HG03520 (cell line): ENCODE data around the gene SCAPER.
"Not testable (repeated sequence)": the region's sequence is repeated elsewhere in the genome, so short reads cannot be mapped to it uniquely, and the experiment has no call there.

Source experiments
- ATAC-seq: cut with Tn5 transposase; IDR thresholded peaks from one replicate; pipeline ENCODE4 v1.9.1; 2021; ENCODE audit warnings: mild to moderate bottlenecking, moderate library complexity; ENCODE audit not compliant: unreplicated experiment

Gene SCAPER

DNA sequence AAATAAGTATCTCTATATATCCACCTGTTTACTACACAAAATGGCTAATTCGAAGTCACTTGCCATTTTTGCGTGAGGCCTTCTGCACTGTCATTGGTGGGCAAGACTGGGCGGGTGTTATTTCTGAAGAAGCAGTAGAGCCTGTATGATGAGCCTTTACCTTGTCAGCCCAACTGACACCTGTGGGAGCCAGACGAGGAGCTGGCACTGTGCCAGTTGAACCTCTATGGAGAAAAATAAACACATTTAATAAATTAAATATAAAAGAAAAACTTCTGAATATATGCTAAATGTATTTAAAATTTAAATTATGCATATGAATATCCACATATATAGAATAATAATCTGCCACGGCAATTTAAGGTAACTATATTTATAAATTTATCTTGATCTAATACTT is 109.9 kb downstream of the SCAPER start:
- ATAC-seq: no peak

DNA sequence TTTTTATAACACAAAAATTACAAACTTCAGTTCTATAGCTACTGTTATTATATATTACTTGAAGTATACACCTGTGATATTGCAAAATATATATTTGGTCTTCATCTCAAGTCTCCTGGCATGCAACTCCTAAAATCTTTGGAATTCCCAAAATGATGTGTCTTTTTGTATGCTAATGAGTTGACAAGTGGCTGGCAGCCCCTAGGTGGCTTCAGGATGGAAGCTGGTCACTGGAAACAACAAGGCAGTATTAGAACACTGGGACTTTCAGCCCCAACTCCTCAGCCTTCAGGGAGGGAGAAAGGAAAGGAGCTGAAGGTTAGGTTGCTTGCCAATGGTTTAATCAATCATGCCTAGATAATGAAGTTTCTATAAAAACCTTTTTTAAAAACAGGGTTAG is 112.0 kb downstream of the SCAPER start:
- no peak for ATAC-seq

DNA sequence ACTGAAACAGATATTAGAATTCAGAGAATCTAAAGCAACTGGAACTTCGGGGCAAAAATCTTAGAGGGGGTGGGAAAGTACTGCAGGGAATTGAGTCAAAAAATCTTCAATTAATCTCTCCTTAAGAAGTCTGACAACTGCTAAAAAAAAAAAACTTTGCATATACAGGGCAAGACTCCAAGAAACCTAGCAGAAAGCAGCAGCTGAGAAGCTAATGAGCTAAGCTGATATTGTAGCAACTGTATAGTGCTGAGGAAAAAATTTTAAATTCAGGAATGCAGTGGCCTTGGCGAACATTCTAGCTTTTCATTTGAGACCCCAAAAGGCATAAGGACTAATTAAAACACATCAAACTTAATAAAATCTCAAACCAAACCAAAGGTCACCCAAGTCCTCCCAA is 113.6 kb downstream of the SCAPER start:
- no peak for ATAC-seq

DNA sequence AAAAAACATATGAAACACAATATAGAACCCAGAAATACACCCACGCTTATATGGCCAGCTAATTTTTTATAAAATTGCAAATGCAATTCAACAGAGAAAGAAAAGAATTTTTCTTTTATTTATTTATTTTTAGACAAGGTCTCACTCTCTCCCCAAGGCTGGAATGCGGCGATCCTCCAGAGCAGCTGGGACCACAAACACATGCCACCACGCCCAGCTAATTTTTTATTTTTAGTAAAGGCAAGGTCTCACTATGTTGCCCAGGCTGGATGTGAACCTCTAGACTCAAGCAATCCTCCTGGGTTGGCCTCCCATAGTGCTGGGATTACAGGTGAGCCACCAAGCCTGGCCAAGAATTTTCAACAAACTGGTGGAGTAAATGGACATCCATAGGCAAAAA is 117.9 kb downstream of the SCAPER start:
- no peak for ATAC-seq

DNA sequence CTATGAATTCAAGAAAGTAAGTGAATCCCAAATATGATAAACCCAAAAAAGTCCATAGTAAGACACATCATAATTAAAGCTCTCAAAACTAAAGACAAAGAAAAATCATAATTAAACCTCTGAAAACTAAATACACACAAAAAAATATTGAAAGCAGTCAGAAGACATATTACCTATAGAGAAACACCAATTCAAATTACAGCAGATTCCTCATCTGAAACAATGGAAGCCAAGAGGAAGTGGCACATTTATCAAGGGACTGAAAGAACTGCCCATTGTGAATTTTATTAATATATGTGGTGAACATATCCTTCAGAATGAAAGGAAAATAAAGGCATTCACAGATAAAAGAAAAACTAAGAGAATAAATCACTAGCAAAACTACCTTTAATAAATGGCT is 128.2 kb downstream of the SCAPER start:
- no peak for ATAC-seq

DNA sequence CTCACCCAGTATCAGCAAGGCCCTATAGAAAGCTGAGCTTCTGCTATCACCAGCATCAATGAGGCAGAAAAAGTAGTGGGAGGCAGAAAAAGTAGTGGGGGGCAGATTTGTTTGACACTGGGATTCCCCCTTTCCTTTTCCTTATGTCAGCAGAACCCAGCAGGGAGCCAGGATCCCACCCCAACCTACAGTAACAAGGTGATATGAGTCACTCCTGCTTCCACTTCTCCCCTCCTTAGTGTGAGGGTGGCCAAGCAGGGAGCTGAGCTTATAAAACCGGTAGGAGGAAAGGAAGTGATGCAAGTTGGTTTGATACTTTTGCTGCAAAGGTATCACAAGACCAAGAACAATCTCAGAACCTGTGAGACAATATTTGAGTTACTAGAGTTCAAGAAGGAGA is 128.7 kb downstream of the SCAPER start:
- ATAC-seq: no peak

DNA sequence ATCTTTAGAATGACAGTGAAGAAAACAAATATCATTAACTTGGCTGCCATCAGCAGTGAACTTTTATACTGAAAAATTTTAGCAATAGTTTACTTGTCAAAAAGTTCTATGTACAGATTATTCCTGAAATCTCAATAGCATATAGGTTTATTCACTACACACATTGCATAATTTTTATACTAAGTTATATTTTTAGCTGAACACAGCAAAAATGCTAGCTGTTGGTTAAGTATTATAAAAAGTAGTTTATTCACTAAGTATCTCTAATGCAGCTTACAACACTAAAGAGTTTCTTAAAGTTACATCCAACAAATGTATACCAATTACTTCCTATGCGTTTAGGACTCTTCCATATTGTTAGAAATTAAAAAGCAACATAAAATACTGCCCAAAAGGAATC is 131.9 kb downstream of the SCAPER start:
- ATAC-seq: no peak

DNA sequence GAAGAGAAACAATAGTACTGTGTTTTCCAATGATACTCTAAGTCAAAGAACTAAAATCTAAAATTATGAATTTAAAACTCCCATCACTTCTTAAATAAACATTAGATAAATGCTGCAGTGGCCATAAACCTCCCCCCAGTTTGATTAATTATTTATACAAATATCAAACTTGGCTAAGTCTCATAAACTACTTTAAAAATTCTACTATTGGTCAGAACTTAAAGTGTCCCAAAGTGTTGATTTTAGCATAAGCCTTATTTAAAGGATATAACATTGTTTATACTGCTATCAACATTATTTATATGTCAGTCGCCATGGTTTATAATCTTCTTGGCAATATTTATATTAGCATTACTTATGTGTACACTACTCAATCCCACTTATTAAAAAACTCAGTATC is 132.4 kb downstream of the SCAPER start:
- no peak for ATAC-seq

DNA sequence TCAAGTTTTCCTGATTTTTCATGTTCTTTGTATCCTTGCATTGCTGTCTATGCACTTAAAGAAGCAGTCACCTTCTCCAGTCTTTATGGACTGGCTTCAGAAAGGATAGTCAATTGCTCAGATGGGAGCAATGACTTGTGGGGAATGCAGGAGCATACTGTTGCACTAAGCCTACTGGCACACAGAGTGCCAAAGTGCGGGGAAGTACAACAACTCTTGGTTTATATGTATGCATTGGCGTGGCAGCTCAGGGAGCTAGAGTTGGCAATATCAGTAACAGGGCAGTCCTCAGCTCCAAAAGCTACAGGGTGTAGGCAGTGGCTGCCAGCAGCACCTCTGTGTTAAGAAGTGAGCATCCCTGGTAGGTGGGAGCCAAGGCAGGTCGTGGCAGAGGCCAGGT is 141.1 kb downstream of the SCAPER start:
- no peak for ATAC-seq

DNA sequence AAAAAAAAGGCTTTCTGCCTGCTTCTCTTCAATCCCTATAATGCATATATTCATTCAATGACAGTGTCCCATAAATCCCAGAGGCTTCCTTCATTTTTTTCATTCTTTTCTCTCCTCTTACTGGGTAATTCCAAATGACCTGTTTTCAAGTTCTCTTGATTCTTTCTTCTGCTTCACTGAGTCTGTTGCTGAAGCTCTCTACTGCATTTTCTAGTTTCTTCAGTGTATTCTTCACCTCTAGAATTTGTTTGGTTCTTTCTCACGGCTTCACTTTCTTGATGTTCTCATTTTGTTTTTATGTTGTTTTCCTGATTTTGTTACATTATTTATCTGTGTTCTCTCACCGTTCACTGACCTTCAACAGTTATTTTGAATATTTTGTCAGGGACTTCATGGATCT is 141.6 kb downstream of the SCAPER start:
- no peak for ATAC-seq

DNA sequence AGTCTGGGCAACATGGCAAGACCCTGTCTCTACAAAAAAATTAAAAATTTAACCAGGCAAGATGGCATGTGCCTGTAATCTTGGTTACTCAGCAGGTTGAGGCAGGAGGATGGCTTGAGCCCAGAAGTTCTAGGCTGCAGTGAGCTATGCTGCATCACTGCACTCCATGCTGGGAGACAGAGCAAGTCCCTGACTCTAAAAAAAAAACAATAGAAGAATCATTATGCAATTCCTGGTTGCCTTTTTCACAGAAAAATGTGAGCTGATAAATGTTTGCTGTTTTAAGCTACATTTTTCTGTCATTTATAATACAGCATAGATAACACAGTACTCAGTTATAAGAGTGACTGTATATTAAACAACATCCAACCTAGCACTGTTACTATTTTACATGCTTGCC is 148.8 kb downstream of the SCAPER start:
- ATAC-seq: no peak

DNA sequence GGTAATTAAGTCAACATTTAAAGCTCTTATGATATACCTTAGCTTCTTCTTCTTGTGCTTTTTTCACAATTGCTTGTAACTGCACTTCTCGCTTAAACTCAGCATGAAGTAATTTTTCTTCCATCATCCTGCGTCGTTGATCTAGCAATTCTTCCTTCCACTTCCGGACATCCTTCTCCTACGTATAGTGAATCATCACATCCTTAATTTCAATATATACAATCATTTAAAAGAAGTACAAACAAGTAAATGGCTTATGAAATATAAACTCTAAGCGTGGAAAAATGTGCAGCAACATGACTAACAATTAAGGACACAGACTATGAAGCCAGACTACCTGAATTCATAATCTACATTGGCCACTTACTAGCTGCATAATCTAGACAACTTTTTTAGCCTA is 151.4 kb downstream of the SCAPER start:
- ATAC-seq: no peak

DNA sequence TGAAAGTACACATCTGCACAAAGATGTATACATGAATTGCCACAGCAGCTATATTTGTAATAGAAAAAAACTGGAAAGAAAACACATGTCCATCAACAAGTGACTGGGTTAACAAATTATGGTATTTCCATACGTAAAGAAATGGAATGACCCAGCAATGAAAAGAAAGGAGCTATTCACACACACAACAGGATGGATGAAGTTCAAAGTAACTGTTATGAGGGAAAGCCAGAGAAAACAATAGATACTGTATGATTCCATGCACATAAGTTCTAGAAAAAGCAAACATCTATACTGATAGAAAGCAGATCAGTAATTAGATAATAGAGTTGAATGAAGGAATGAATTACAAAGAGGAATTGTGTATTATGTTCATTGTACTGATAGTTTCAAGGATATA is 152.0 kb downstream of the SCAPER start:
- ATAC-seq: no peak

DNA sequence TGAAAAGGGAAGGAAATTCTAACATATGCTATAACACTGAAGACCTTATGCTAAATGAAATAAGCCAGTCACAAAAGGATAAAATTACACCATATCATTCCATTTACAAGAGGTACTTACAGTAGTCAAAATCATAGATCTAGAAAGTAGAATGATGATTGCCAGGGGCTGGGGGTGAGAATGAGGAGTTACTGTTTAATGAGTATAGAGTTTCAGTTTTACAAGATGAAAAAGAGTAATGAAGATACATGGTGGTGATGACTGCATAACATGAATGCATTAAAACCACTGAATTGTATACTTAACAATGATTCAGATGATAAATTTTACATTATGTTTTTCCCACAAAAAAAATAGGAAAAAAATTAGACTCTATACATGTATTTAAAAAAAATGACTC is 152.6 kb downstream of the SCAPER start:
- ATAC-seq: no peak

DNA sequence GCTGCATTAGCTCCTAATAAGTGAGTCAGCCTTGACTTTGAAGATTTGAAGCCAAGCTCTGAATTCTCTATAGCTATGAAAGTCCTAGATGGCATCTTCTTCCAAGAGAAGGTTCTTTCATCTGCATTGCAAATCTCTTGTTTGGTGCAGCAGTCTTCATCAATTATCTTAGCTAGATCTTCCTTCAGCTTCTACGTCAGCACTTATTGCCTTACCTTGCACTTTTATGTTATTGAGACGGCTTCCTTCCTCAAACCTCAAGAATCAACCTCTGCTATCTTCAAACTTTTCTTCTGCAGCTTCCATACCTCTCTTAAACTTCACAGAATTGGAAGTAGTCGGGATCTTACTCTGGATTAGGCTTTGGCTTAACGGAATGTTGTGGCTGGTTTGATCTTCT is 167.6 kb downstream of the SCAPER start:
- ATAC-seq: no peak

DNA sequence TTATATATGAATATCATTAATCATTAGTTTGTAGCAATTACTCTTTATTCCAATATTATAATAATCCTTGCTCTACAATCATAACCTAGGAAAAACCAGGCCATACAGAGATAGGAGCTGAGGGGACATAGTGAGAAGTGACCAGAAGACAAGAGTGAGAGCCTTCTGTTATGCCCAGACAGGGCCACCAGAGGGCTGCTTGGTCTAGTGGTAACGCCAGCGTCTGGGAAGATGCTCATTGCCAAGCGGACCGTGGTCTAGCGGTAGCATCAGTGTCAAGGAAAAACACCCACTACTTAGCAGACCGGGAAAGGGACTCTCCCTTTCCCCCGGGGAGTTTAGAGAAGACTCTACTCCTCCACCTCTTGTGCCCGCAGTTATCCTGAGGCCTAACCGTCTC is 172.8 kb downstream of the SCAPER start:
- not testable (repeated sequence) for ATAC-seq

DNA sequence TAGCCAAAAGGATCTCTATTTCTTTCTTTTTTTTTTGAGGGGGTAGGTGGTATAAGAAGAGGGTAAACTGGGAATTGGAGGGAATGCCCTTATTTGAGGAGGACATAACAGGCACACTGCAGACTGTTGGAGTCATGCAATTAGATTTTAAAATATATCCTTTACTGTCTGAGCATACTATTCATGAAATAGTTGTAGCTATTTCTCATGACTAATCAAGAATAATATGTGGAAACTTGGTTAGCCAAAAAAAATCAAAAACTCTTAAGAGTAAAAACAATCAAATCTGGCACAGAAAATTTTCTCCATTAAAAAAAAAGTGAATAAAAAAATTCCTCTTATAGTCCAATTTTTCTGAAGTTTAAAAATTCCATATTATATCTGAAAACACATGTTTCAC is 174.9 kb downstream of the SCAPER start:
- ATAC-seq: no peak

DNA sequence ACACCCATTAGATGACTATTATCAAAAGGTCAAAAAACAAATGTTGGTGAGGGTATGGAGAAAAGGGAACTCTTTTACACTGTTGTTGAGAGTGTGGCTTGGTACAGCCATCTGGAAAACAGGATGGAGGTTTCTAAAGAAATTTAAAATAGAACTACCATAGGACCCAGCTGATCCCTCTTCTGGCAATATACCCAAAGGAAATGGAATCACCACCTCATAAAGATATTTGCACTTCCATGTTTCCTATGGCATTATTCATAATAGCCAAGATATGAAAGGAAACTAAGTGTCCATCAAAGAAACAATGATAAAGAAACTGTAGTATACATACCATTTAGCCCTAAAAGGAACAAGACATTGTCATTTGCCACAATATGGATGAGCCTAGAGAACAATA is 186.3 kb downstream of the SCAPER start:
- no peak for ATAC-seq

DNA sequence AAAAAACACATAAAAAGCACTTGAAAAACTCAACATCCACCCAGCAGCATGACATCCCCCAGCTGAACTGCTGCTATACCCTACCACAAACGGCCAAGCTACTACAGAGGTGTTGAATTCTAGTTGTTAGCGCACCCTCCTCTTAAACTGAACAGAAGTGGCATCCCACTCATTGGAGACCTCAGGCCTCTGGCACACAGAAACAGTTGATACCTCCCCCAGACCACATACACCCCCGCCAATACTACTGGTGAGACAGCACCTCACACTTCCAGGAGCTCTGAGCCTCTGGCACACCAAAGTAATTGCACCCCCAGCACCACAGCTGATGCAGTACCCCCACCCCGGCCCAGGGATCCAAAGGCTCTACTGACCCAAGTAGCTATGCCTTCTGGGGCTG is 190.2 kb downstream of the SCAPER start:
- ATAC-seq: no peak

DNA sequence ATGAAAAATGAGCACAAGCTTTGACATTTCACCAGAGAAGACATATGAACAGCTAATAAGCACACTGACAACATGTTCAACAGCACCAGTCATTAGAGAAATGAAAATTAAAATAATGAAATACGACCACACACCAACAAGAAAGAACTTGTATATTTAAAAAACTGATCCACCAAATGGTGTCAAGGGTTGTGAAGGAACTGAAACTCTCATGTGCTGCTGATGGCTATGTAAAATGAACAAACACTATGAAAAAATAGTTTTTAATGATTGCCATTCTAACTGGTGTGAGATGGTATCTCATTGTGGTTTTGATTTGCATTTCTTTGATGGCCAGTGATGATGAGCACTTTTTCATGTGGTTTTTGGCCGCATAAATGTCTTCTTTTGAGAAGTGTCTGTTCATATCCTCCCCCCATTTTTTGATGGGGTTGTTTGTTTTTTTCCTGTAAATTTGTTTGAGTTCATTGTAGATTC is 193.8 kb downstream of the SCAPER start:
- ATAC-seq: no peak

DNA sequence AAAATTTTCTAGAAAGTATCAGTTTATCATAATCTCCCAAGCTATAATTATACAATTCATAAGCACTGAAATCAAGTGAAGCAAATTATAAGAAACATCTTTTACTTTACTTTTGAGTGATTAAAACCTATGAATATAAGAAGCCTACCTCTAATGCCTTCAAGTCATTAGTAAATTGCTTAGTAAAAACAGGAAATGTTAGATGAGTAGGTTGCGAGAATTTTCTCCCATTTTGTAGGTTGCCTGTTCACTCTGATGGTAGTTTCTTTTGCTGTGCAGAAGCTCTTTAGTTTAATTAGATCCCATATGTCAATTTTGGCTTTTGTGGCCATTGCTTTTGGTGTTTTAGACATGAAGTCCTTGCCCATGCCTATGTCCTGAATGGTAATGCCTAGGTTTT is 201.1 kb downstream of the SCAPER start:
- not testable (repeated sequence) for ATAC-seq

DNA sequence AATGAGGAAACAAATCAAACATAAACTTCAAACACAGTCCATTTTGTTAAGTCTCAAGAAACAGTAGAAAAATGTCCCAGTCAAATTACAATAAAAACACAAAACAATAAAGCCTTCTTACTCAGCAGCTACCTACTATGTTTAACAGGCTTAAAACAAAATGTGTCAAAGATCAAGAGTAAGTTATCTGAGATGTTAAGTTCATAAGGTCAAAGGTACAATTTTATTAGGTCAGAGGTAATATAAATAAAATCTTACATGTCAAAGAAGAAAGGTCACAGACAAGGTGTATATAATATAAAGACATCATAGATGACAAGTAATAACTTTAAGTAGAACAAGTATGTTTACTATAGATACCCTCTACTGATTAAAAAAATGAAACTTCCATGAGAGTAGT is 208.3 kb downstream of the SCAPER start:
- ATAC-seq: no peak

DNA sequence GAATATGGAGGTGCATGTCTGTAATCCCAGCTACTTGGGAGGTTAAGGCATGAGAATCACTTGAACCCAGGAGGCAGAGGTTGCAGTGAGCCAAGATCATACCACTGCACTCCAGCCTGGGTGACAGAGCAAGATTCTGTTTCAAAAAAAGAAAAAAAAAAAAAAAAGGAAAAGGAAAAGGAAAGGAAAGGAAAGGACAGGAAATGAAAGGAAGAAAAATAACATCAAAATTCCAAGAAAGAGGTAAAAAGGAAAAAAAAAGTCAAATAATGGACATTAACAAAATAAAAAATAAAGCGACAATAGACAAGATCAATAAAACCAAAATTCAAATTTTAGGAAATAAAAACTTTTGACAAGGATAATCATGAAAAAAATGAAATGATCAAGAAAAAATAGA is 212.6 kb downstream of the SCAPER start:
- ATAC-seq: not testable (repeated sequence)

DNA sequence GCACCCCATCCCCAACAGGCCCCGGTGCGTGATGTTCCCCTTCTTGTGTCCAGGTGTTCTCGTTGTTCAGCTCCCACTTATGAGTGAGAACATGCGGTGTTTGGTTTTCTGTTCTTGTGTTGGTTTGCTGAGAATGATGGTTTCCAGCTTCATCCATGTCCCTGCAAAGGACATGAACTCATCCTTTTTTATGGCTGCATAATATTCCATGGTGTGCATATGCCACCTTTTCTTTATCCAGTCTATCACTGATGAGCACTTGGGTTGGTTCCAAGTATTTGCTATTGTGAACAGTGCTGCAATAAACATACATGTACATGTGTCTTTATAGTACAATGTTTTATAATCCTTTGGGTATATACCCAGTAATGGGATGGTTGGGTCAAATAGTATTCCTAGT is 217.5 kb downstream of the SCAPER start:
- ATAC-seq: not testable (repeated sequence)
